C4-2B (cell line): ENCODE results near the gene TTC39A.

Experiments
- CTCF ChIP-seq: fragments of 450-650 bp; conservative IDR thresholded peaks from 2 replicates; pipeline ENCODE4 v1.5.1; 2017; ENCODE audit warnings: mild to moderate bottlenecking
- ZFX ChIP-seq: fragments of 450-650 bp; IDR thresholded peaks from 2 replicates; pipeline ENCODE4 v1.6.1; 2017

GRCh38 chr1:51341876-51342496 is 11.6 kb upstream of the TTC39A start:
- no peak for TF ChIP-seq CTCF
- no peak for TF ChIP-seq ZFX
